ENCODE results near the gene LBHD2. TPM values are rescaled to one million over a fixed set of nuclear protein-coding genes. Genes with fewer than 3 reads are reported as not detected.

LBHD2 gene
- total and polyA plus RNA-seq, 2 of the 13 experiments (the other 11 are each of a cell fraction or from before 2014, with no cell fraction given) = 0.67 to 1.00 TPM

GRCh38 chr14:103094406-103095209 lies 10.6 kb downstream of the LBHD2 start, which contains the start of gene EXOC3L4 (continued):
- TF ChIP-seq PATZ1 (CRISPR knock-in tag; IDR thresholded peaks at IDR 0.05) (peak; percentile 46; the same call in 1 of the 2 replicates), CBX2 (IDR thresholded peaks at IDR 0.05; ENCODE audit: low read depth, low read length) (no peak), CBX2 (CRISPR knock-in tag; IDR thresholded peaks at IDR 0.05; ENCODE audit: low read depth) (no peak), ZNF430 (CRISPR knock-in tag; IDR thresholded peaks at IDR 0.05) (peak; percentile 91), NFATC3 (CRISPR knock-in tag; IDR thresholded peaks at IDR 0.05) (no peak), SP140L (CRISPR knock-in tag; IDR thresholded peaks at IDR 0.05; ENCODE audit: borderline replicate concordance) (no peak), RBAK (CRISPR knock-in tag; IDR thresholded peaks at IDR 0.05) (no peak), WIZ (CRISPR knock-in tag; IDR thresholded peaks at IDR 0.05) (no peak), SAP130 (CRISPR knock-in tag; IDR thresholded peaks at IDR 0.05; ENCODE audit: low read depth) (peak; percentile 79), PHF21A (CRISPR knock-in tag; IDR thresholded peaks at IDR 0.05) (0 out of 2 replicates have a peak, but pooled peaks have one; percentile 14), CC2D1A (CRISPR knock-in tag; IDR thresholded peaks at IDR 0.05) (no peak), KLF15 (CRISPR knock-in tag; IDR thresholded peaks at IDR 0.05; ENCODE audit: borderline replicate concordance) (peak; percentile 33; the same call in 1 of the 2 replicates), CREB1 (IDR thresholded peaks at IDR 0.05) (no peak), CREB1 (CRISPR knock-in tag; IDR thresholded peaks at IDR 0.05) (no peak), ASH2L (IDR thresholded peaks at IDR 0.05; ENCODE audit: insufficient read length, low read depth, low read length) (no peak), SNAPC2 (CRISPR knock-in tag; IDR thresholded peaks at IDR 0.05) (0 out of 2 replicates have a peak, but pooled peaks have one; percentile 38), KDM3A (CRISPR knock-in tag; IDR thresholded peaks at IDR 0.05; ENCODE audit: low read depth) (no peak), SALL2 (CRISPR knock-in tag; IDR thresholded peaks at IDR 0.05) (no peak), GTF3A (CRISPR knock-in tag; conservative IDR thresholded peaks at IDR 0.05) (no peak)
- TF ChIP-seq, protein P1, sequence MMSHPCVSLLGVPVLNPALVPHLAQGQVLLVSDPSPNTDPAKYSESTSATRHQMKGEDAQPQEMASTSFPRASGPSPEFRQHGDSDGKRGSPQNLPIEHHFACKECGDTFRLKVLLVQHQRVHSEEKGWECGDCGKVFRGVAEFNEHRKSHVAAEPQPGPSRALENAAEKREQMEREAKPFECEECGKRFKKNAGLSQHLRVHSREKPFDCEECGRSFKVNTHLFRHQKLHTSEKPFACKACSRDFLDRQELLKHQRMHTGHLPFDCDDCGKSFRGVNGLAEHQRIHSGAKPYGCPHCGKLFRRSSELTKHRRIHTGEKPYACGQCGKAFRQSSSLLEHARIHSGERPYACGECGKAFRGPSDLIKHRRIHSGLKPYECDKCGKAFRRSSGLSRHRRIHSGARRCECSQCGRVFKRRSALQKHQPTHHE (CRISPR knock-in tag; IDR thresholded peaks at IDR 0.05; ENCODE audit: borderline replicate concordance) = 0 out of 2 replicates have a peak, but pooled peaks have one; percentile 83
- TF ChIP-seq, protein P2, sequence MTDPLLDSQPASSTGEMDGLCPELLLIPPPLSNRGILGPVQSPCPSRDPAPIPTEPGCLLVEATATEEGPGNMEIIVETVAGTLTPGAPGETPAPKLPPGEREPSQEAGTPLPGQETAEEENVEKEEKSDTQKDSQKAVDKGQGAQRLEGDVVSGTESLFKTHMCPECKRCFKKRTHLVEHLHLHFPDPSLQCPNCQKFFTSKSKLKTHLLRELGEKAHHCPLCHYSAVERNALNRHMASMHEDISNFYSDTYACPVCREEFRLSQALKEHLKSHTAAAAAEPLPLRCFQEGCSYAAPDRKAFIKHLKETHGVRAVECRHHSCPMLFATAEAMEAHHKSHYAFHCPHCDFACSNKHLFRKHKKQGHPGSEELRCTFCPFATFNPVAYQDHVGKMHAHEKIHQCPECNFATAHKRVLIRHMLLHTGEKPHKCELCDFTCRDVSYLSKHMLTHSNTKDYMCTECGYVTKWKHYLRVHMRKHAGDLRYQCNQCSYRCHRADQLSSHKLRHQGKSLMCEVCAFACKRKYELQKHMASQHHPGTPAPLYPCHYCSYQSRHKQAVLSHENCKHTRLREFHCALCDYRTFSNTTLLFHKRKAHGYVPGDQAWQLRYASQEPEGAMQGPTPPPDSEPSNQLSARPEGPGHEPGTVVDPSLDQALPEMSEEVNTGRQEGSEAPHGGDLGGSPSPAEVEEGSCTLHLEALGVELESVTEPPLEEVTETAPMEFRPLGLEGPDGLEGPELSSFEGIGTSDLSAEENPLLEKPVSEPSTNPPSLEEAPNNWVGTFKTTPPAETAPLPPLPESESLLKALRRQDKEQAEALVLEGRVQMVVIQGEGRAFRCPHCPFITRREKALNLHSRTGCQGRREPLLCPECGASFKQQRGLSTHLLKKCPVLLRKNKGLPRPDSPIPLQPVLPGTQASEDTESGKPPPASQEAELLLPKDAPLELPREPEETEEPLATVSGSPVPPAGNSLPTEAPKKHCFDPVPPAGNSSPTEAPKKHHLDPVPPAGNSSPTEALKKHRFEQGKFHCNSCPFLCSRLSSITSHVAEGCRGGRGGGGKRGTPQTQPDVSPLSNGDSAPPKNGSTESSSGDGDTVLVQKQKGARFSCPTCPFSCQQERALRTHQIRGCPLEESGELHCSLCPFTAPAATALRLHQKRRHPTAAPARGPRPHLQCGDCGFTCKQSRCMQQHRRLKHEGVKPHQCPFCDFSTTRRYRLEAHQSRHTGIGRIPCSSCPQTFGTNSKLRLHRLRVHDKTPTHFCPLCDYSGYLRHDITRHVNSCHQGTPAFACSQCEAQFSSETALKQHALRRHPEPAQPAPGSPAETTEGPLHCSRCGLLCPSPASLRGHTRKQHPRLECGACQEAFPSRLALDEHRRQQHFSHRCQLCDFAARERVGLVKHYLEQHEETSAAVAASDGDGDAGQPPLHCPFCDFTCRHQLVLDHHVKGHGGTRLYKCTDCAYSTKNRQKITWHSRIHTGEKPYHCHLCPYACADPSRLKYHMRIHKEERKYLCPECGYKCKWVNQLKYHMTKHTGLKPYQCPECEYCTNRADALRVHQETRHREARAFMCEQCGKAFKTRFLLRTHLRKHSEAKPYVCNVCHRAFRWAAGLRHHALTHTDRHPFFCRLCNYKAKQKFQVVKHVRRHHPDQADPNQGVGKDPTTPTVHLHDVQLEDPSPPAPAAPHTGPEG (CRISPR knock-in tag; IDR thresholded peaks at IDR 0.05) = 0 out of 2 replicates have a peak, but pooled peaks have one; percentile 46
